Measurements from ENCODE around the gene RNF17. TPM values are rescaled to one million over a fixed set of nuclear protein-coding genes. Genes with fewer than 3 reads are reported as not detected.

RNF17 gene
- total and polyA plus RNA-seq, 2 donors (not counting 1 experiment from before 2014, with no cell fraction given): not detected

GRCh38 chr13:24890256-24890655, 126.3 kb downstream of the RNF17 start:
- Histone ChIP-seq H4K20me1 (ENCODE audit: control insufficient read depth, extremely low read depth, insufficient read depth, low read length) (no peaks in the 10 kb centered on the region), H3K9ac (ENCODE audit: insufficient read depth, low read length) (no peak overlapping the region), H3K4me2 (ENCODE audit: extremely low read depth, insufficient read depth, low read length) (no peak overlapping the region), H3K9me3 (ENCODE audit: control insufficient read depth, insufficient read depth, low read depth, low read length) (no peaks in the 10 kb centered on the region), H3K4me3 (replicated peaks in 1 of 4; ENCODE audit: control extremely low read depth in 1 of 4, insufficient read depth in 1 of 4, low read depth in 3 of 4, low read length in 4 of 4) (no peak overlapping the region), H3K27ac (ENCODE audit: insufficient read depth, low read length) (no peak overlapping the region), H3K4me1 (ENCODE audit: control insufficient read depth, extremely low read depth, insufficient read depth, low read length) (no peaks in the 10 kb centered on the region), H2AFZ (ENCODE audit: low read length) (no peak overlapping the region), H3K36me3 (ENCODE audit: control insufficient read depth, insufficient read depth, low read length) (peaks cover 5% of the 10 kb centered on the region), H3K79me2 (ENCODE audit: control insufficient read depth, insufficient read depth, low read length) (no peaks in the 10 kb centered on the region), H3K27me3 (ENCODE audit: control insufficient read depth, insufficient read depth, low read length) (no peaks in the 10 kb centered on the region)
- no peak for DNase-seq (ENCODE audit: low read depth in 2 of 2)
- TF ChIP-seq CTCF (conservative IDR thresholded peaks at IDR 0.05 in 1 of 2, IDR thresholded peaks at IDR 0.05 in 1 of 2; ENCODE audit: low read depth in 1 of 2, low read length in 2 of 2) (no peak), EZH2 (IDR thresholded peaks at IDR 0.05; ENCODE audit: low read length, missing control alignments) (no peak)

- no peak overlapping the region for H3K9ac ChIP-seq (ENCODE audit: insufficient read depth, low read length)
- DNase-seq (ENCODE audit: low read depth in 2 of 2): no peak
- no peak overlapping the region for H3K27ac ChIP-seq (ENCODE audit: insufficient read depth, low read length)
- no peaks in the 10 kb centered on the region for H3K9me3 ChIP-seq (ENCODE audit: control insufficient read depth, insufficient read depth, low read depth, low read length)
- H3K36me3 ChIP-seq (ENCODE audit: control insufficient read depth, insufficient read depth, low read length): peaks cover 5% of the 10 kb centered on the region
- TF ChIP-seq EZH2 (IDR thresholded peaks at IDR 0.05; ENCODE audit: low read length, missing control alignments): no peak
- no peak for TF ChIP-seq CTCF (conservative IDR thresholded peaks at IDR 0.05 in 1 of 2, IDR thresholded peaks at IDR 0.05 in 1 of 2; ENCODE audit: low read depth in 1 of 2, low read length in 2 of 2)
- no peak overlapping the region for H2AFZ ChIP-seq (ENCODE audit: low read length)
- H3K4me1 ChIP-seq (ENCODE audit: control insufficient read depth, extremely low read depth, insufficient read depth, low read length): no peaks in the 10 kb centered on the region
- no peak overlapping the region for H3K4me2 ChIP-seq (ENCODE audit: extremely low read depth, insufficient read depth, low read length)
- no peaks in the 10 kb centered on the region for H3K79me2 ChIP-seq (ENCODE audit: control insufficient read depth, insufficient read depth, low read length)
- no peak overlapping the region for H3K4me3 ChIP-seq (replicated peaks in 1 of 4; ENCODE audit: control extremely low read depth in 1 of 4, insufficient read depth in 1 of 4, low read depth in 3 of 4, low read length in 4 of 4)
- no peaks in the 10 kb centered on the region for H4K20me1 ChIP-seq (ENCODE audit: control insufficient read depth, extremely low read depth, insufficient read depth, low read length)
- no peaks in the 10 kb centered on the region for H3K27me3 ChIP-seq (ENCODE audit: control insufficient read depth, insufficient read depth, low read length)
Observed at GRCh38 chr13:24891476-24892108, 127.6 kb downstream of the RNF17 start.

- Histone ChIP-seq H3K4me3 (replicated peaks in 1 of 4; ENCODE audit: control extremely low read depth in 1 of 4, insufficient read depth in 1 of 4, low read depth in 3 of 4, low read length in 4 of 4) (no peak overlapping the region), H3K9ac (ENCODE audit: insufficient read depth, low read length) (no peak overlapping the region), H2AFZ (ENCODE audit: low read length) (no peak overlapping the region), H4K20me1 (ENCODE audit: control insufficient read depth, extremely low read depth, insufficient read depth, low read length) (no peaks in the 10 kb centered on the region), H3K4me1 (ENCODE audit: control insufficient read depth, extremely low read depth, insufficient read depth, low read length) (no peaks in the 10 kb centered on the region), H3K9me3 (ENCODE audit: control insufficient read depth, insufficient read depth, low read depth, low read length) (no peaks in the 10 kb centered on the region), H3K79me2 (ENCODE audit: control insufficient read depth, insufficient read depth, low read length) (no peaks in the 10 kb centered on the region), H3K4me2 (ENCODE audit: extremely low read depth, insufficient read depth, low read length) (no peak overlapping the region), H3K36me3 (ENCODE audit: control insufficient read depth, insufficient read depth, low read length) (peaks cover 5% of the 10 kb centered on the region), H3K27me3 (ENCODE audit: control insufficient read depth, insufficient read depth, low read length) (no peaks in the 10 kb centered on the region), H3K27ac (ENCODE audit: insufficient read depth, low read length) (no peak overlapping the region)
- no peak for TF ChIP-seq EZH2 (IDR thresholded peaks at IDR 0.05; ENCODE audit: low read length, missing control alignments)
- TF ChIP-seq CTCF (conservative IDR thresholded peaks at IDR 0.05 in 1 of 2, IDR thresholded peaks at IDR 0.05 in 1 of 2; ENCODE audit: low read depth in 1 of 2, low read length in 2 of 2): no peak
- peak in 1 of 2 donors; percentile 38 for DNase-seq (ENCODE audit: low read depth in 2 of 2)
Observed at GRCh38 chr13:24892829-24893228, 128.9 kb downstream of the RNF17 start.
